Suppressor macrophage (primary cell): ENCODE results near the gene RBP5.
"Not testable (repeated sequence)": the region's sequence is repeated elsewhere in the genome, so short reads cannot be mapped to it uniquely, and the experiment has no call there.

Experiments
- DNase-seq, 4 experiments: peaks; one replicate each; pipeline ENCODE4 v3.0.0-alpha.2; 2020 to 2022

Gene RBP5

GRCh38 chr12:7122811-7123769 is 5.6 kb downstream of the RBP5 start:
- DNase-seq, result peak in 1 of 4 experiments; percentile 13

- no peak for DNase-seq
Observed at GRCh38 chr12:7121324-7121723, 7.4 kb downstream of the RBP5 start.

GRCh38 chr12:7120166-7120565 is 8.5 kb downstream of the RBP5 start:
- no peak for DNase-seq

DNA sequence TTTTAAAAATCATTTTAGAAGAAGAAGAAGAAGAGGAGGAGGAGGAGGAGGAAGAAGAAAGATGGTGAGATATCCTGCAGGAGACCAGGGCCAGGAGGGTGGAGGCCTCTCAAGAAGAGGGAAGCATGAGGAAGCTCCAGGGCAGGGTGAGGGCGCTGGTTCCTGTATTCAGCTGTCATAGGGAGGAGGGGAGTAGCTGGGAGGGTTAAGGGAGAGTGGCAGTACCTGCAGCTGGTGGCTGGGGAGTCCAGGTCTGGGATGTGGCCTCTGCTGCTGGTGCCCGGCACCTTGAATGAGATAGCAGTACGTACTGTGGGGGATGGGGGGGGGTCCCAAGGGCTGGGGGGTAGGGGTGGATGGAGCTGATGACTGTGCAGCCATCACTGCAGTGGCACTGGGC is 9.8 kb downstream of the RBP5 start:
- DNase-seq, result peak; percentile 41 to 72 (median 57)

DNA sequence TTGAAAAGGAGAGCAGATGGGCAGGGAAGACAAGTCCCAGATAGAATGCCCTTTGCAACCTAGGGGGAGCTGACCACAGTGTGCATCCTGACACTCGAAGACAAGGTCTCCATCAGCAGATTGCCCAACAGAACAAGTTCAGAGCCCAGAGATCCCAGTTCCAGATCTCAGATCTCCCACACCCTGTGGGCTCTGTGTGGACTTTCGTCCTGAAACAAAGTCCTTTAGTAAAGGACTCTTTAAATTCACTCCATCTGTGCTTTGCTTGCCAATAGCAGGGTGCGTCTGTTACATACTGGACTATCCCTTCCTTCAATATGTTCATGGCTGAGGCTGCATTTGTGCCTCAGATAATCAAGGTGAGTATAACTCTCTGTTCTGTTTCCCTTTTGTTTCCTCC is 11.0 kb downstream of the RBP5 start:
- DNase-seq, result no peak

DNA sequence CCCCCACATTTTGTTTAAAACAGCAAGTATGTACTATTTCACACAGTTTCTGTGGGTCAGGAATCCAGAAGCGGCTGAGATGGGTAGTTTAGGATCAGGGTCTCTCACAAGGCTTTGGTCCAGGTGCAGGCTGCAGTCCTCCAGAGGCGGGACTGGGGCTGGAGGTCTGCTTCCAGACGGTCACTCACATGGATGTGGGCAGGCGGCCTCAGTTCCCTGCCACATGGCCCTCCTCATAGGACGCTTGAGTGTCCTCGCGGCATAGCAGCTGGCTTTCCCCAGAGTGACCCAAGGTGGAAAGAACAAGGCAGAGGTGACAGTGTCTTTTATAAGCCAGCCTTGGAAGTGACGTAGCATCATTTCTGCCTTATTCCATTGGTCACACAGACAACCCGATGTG is 11.8 kb downstream of the RBP5 start:
- DNase-seq, result no peak

DNA sequence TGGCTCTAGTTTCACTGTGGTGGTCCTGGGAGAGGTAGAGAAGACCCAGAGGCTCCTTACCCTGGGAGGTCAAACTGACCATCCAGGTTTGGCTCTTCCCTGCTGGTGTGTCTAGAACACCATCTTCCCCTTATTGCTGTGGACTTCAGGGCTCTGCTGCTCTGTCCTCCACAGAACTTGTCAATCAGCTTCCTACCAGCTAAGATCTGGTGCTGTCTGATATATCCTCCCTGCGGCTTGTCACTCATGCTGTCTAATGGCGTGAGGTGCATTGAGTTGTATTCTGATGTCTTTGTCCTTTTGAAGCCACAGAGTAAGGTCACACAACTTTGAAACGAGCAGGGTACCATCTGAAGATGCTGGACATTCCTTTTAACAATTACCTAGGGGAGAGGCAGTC is 12.5 kb downstream of the RBP5 start:
- no peak for DNase-seq

GRCh38 chr12:7114851-7115250 is 13.8 kb downstream of the RBP5 start:
- DNase-seq, result no peak

DNA sequence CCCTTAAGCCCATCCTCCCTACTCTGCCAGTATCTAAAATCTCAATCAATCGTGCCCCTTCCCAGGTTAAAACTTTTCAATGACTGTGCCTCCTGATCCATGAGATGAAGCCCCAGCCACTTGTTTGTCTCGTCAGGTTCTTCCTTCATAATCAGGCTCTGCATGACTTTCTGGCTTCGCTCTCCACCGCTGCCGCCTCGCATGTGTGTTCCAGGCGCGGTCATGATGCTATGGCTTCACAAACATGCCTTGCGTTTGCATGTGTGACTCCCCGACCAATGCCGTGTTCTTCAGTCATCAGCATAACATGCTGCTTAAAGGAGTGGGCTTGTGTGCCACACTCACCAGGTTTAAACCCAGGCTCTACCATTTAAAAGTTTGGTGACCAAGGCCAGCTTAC is 14.7 kb downstream of the RBP5 start:
- DNase-seq, result no peak

GRCh38 chr12:7113389-7113871 is 15.3 kb downstream of the RBP5 start:
- peak; percentile 52 to 67 (median 57) for DNase-seq

- no peak for DNase-seq
Observed at GRCh38 chr12:7112041-7112440, 16.6 kb downstream of the RBP5 start.

DNA sequence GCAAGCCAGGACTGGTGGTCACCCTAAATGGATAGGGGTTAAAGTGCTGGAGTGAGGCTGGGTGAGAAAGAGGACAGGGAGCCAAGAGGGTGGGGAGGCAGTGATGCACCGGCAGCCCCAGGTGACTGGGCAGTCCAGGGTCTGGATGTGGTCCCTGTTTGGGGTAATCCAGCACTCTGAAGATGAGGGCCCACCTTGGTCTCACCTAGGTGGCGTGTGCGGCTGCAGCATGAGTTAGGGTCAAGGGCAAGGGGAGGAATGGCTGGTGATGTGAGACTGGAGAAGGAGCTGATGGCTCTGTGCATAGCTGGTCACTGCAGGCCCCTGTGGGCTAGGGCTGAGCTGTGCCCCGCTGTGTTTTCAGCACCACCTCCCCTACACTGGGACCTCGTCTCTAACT is 18.0 kb downstream of the RBP5 start:
- no peak for DNase-seq

DNA sequence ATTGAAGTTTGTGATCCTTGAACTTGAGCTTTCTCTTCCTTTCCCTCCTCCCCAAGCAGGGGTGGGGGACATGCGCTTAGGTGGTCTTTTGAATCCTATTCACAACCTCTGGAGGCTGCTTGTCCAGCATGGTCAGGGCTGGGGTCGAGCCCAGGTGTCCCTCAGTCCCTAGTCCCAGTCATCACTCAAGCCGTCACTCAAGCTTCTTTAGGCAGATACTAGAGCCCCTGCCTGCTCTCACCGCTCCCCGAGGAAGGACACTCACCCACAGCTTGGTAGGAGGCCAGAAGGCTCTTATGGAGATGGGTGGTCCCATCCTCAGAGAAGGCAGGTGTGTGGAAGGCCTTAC is 19.1 kb downstream of the RBP5 start:
- DNase-seq, result no peak

DNA sequence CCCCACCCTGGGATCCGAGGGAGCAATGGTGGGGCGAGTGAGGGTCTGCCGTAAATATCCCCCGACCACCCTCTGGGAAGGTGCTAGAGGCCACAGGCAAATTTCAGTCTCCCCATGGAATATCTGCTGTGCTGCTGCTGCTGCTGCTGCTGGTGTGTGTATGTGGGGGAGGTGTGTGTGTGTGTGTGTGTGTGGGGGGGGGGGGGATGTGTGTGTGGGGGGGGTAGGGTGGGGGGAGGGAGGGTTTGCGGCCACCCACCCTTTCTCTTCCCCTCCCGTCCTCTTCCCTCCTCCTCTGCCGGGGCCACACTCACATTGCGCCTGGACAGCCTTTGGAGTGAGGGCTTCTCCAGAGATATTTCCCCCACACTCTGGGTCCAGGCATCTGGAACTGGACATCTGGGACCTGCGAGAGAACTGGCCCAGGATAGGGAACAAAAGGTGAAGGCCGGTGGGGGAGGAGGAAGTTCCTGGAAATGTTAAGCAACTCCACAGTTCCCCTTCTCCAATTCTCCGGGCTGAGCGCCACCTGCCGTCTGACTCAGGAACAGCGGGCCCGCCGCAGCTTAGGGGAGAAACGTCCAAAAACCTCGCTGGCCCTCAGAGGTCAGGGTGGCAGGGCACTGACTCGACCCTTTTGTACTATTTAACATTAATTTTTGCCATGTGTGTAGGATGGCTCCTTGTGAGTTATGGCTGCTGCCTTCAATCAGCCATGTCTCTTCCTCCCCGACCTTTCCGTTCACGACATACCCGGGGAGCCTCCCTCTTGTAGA is 19.7 kb downstream of the RBP5 start, which contains the start of gene C1RL:
C1RL (minus strand) TSS at position 419 of the 776 bp plus-strand sequence; CDS start at position 385, 34 bp downstream.
- peak; percentile 85 to 94 (median 92) for DNase-seq

GRCh38 chr12:7108003-7108795 is 20.5 kb downstream of the RBP5 start:
- peak; percentile 13 to 70 (median 47) for DNase-seq

DNA sequence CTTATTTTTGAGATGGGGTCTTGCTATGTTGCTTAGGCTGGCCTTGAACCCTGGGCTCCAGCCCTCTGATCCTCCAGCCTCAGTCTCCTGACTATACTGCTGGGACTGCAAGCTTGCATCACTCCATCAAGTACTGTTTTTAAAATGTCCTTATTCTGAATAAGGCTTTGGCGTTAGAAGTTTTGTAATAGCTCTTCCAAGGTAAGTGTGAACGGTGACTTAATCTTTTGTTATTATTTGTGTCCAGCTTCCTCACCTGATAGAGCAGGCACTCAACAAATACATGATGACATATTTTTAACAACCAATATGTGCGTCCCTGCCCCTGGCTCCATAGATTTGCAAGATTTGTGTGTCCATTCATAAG is 21.1 kb downstream of the RBP5 start:
- DNase-seq, result peak in 1 of 4 experiments; percentile 16

DNA sequence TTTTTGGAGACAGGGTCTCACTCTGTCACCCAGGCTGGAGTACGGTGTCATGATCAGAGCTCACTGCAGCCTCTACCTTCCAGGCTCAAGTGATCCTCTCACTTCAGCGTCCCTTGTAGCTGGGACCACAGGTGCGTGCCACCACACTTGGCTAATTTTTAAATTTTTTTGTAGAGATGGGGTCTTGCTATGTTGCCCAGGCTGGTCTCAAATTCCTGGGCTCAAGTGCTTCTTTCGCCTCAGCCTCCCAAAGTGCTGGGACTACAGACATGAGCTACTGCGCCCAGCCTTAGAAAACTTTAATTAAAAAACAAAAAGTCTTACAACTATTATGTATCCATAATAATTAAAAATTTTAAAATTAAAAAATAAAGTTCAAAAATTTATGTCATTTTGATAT is 21.5 kb downstream of the RBP5 start:
- not testable (repeated sequence) for DNase-seq

DNA sequence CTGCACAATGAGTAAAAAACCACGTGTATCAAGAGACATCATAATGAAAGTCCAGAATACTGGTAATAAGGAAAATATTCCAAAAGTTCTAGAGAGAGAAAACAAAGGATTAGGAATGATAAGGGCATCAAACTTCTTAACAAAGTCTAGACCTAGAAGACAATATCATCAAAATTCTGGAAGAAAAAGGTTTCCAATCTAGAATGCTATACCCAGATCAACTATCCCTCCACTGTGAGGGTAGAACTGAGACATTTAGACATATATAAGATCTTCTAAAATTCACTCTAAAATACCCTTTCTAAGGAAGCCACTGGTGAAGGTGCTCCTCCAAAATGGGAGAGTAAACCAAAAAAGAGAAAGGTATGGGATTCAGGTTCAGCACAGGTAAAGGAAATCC is 22.6 kb downstream of the RBP5 start:
- DNase-seq, result no peak

DNA sequence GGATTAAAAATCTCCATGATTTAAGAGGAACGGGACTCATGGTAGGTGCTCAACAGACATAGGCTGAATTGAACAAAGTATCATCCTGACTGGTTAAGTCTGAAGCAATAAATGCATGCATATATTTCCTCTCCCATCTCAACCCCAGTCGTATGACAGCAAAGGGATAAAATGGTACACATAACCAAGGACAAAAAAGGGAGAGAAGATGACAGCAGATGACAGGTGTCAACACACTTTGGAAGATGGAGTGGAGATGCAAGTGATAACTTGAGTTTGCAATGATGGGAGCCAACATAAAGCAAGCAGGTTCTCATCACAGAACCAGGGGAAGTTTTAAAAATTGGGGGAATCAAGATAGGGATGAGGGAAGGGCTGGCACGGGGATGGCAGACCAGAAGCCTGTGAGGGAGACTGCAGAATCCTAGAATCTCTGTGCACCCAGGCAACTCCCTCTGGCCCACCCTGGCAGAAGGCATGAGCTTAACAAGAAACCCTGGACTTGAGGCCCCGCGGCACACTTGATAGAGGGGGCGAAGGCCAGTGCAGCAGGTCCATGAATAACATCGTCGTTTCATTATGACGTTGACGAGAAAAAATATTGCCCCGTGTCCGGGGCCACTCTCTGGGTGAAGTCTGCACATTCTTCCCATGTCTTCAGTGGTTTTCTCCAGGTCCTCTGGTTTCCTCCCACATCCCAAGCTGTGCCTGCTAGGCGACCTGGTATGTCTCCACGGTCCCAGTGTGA is 24.7 kb downstream of the RBP5 start:
- no peak for DNase-seq

DNA sequence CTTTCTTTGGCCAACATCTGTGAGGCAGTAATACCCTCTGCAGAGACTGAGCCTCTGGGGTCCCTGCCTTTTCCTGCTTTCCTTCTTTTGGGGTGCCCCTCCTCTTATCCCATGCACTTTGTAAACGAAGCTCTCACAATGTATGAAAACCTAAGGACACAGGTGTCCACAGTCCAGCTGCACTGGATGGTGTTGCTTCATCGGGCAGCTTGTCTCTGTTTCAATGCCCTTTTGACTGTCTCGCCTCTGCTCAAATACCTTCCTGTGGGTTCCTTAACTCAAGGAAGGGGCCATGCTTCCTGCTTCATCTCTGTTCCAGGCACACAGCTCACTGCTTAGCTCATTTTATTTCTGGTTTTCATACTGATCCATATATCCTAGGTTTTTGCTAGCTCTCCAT is 26.1 kb downstream of the RBP5 start:
- no peak for DNase-seq

- DNase-seq, result no peak
Observed at GRCh38 chr12:7101694-7102131, 27.0 kb downstream of the RBP5 start.
